GDM1 (cell line): ENCODE results near the gene ZNF107.

Experiments used
- DNase-seq: peaks from one replicate; lab custom pipeline; 2025; lab: John Stamatoyannopoulos, UW

The ZNF107 gene

DNA sequence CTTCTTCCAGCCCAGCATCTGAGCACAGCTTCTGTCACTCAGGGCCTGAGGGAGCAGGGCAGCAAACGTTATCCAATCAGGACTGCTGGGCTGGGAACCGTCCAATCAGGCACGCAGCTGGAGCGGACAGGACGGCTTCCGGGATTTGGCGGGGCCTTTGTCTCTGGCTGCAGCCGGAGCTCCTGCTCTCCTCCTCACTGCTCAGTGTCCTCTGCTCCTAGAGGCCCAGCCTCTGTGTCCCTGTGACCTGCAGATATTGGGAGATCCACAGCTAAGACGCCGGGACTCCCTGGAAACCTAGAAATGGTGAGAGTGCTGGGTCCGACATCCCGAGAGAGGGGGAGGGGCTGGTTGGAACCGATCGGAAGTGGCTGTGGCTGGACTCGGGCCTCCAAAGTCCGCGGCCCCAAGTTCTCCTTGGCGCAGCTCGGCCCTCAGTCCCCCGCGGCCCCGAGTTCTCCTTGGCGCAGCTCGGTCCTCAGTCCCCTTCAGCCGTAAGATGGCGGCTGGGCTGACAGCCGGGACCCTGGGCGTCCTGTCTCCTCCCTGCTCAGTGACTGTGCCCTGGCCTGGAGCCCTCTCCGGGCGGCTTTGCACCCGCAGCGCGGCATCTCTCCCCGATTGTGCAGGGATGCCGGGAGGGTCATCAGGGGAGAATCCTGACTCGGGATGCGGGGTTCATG, at the start of gene ZNF107:
Gene ZNF107 (plus strand): TSS at position 154 of the 683 bp plus-strand sequence. CDS start 150 bp downstream, at position 304.
- peak; percentile 88 for DNase-seq

GRCh38 chr7:64618785-64619456, 47.0 kb upstream of the ZNF107 start:
- peak; percentile 33 for DNase-seq

- no peak for DNase-seq
Observed at GRCh38 chr7:64619705-64620104, 46.2 kb upstream of the ZNF107 start.

GRCh38 chr7:64621656-64622055, 44.3 kb upstream of the ZNF107 start:
- no peak for DNase-seq

DNA sequence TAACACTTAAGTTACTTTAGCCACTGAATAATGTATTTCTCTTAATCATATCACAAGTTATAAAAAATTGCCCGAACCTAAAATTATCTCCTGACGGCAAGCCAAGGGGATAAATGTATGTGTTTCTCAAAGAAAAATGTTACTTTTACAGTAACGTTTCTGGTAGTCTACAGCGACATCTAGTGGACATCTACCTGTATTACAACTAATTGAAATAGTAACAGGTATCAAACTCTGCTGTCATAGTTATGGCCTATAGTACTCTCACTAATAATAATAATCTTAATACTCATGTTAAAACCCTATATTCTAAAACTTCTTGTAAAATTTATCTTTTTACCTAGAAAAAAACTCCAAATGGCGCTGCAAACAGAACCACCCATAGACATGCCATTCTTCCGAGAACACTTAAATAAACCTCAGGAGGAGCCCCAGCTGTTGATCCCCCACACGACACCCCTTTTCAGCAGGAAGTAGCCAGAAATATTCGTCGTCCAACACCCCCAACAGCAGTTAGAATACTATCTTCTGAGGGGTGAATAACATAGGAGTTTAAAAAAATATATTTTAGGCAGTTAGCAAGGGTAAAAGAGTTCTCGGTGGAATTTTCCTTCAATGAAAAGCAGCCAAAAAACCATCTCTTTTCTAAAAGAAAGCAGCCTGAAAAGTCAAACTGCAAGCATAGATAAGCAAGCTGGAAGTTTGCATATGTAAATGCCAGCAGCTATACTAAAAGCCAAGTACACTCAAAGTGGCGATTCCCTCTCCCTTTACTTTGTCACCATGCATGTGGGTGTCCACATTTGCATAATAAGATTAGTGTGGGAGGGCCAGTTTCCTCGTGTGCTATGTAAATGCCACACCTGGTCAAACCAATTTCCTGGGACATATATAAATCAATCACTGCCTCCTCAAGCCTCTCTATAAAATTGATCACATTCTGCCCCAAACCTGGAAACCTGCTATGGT, 40.5 kb upstream of the ZNF107 start:
- DNase-seq = no peak

- DNase-seq = no peak
Observed at GRCh38 chr7:64626083-64626469, 39.9 kb upstream of the ZNF107 start.

GRCh38 chr7:64626557-64626956, 39.4 kb upstream of the ZNF107 start:
- DNase-seq = no peak

DNA sequence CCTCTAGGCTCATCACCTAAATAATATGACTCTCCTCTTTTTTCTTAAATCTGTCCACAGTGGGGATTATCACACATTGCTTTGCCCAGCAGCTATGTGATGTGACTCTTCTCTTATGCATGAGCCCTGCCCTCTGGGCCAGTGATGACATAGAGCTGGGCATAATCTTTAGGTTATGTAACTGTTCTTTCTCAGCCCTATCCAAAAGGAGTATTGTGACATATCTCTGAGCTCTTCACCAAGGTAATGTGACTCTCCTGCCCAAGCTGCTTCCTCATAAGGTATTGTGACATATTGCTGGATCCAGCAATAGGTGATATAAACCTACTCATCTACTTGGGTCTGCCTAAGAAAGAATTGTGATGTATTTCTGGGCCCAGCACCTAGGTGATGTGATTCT, 37.7 kb upstream of the ZNF107 start:
- DNase-seq = no peak

- no peak for DNase-seq
Observed at GRCh38 chr7:64628721-64629120, 37.2 kb upstream of the ZNF107 start.

DNA sequence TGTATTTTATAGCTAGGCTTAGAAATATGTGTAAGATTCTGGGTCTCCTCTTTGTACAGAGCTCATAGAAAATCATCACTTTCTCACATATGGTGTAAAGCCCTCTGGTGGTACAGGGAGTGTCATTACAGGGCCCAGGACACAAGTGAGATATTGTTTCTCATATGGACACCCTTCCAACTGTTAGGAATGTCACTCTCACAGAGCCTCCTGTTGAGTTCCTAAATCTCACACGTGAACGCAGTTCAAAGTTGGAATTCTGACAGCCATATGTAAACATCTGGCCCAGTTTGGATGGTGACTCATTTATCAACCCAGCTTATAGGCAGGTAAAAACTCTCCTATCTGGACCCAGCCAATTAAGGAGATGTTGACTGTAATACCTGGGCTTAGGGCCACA, 35.4 kb upstream of the ZNF107 start:
- DNase-seq = no peak

DNA sequence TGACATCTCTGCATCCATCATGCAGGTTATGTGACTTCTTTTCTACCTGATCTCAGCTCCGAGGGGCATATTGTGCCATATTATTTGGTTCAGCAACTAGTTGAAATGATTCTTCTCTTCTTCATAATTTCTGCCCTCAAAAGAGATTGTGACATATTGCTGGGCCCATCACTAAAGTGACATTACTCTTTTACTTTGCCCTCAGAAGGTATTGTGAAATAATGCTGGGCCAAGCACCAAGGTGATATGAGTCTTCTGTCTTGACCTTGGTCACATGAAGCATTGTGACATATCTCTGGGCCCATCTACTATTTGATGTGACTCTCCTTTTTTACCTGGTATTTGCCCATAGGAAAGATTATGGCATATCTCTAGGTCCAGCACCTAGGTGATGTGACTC, 33.9 kb upstream of the ZNF107 start:
- DNase-seq = no peak

DNA sequence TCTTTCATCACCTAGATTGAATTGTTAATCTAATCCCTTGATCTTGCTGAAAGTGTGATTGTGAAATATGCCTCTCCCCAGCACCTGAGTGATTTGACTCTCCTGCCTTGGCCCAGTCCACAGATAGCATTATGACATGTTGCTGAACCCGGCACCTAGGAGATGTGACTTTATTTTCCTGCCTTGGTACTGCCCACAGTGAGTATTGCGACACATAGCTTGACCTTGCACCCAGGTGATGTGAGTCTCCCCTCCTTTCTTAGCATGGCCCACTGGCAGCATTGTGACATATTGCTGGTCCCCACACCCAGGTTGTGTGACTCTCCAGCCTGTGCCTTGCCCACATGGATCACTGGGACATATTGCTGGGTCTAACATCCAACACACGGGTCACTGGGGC, 32.5 kb upstream of the ZNF107 start:
- no peak for DNase-seq

GRCh38 chr7:64634406-64635062, 31.4 kb upstream of the ZNF107 start:
- no peak for DNase-seq

- DNase-seq = no peak
Observed at GRCh38 chr7:64636386-64636785, 29.5 kb upstream of the ZNF107 start.

DNA sequence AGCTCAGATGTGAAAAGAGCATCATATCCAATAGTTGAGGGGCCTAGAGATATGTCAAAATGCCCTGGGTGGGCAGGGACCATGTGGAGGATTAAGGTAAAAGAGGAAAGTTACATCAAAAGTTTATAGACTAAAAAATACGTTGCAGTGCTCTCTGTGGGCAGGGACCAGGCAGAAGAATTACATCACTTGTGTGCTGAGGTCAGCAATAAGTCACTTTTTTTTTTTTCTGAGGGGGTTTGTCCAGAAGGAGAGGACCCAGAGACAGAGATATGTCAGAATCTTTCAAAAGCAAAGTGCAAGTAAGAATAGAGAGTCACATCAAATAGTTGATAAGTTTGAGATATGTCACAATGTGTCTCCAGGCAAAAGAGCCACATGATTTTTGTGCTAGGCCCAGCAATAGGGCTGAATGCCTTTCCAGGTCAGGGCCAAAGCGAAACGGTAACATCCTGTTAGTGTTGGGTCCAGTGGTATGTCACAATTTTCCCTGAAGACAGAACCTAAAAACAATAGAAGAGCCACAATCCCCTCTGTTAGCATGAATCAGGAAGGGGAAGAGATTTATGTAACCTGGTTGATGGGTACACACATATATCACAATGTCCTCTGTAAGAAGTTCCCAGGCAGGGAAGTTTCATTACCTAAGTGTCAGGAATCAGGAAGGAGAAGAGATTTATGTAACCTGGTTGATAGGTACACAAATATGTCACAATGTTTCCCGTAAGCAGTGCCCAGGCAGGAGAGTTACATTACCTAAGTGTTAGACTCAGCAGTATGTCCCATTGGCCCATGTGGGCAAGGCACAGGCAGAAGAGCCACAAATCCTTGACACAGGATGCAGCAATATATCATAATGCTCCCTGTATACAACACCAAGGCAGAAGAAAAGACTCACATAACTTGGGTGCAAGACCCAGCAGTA, 28.1 kb upstream of the ZNF107 start:
- DNase-seq = no peak

- no peak for DNase-seq
Observed at GRCh38 chr7:64638822-64639221, 27.1 kb upstream of the ZNF107 start.

- no peak for DNase-seq
Observed at GRCh38 chr7:64639267-64640001, 26.5 kb upstream of the ZNF107 start.

GRCh38 chr7:64640504-64640903, 25.4 kb upstream of the ZNF107 start:
- DNase-seq = no peak

DNA sequence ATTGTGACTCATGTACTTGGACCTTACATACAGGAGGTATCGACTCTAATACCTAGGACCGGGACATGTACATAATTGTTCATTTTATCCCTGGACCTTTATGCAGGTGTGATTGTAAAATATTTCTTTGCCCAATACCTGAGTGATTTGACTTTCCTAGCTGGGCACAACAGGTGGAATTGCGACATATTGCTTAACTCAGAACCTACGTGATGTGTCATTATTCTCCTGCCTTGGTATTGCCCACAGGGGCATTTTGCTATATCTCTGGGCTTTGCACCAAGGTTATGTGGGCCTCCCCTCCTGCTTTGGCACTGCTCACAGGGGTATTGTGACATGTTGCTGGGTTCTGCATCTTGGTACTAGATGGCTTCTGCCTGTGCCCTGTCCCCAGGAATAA, 23.9 kb upstream of the ZNF107 start:
- no peak for DNase-seq

DNA sequence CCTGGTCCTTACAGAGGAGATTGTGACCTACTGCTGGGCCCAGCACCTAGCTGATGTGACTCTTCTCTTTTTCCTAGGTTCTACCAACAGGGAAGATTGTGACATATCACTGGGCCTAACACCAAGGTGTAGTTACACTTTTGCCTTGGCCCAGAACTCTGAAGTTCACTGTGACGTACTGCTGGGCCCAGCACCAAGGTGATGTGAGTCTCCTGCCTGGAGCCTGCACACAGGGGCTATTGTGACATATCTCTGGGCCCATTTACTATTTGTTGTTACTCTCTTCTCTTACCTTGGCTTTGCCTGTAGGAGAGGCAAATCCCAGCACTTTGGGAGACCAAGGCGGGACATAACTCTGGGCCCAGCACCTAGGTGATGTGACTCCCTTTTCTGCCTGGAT, 23.1 kb upstream of the ZNF107 start:
- DNase-seq = no peak
